Trophoblast cell (in vitro differentiated cells and primary cell): ENCODE data around the gene TTLL11.

ENCODE experiments used
- DNase-seq, 2 donors: peaks; one replicate each; pipeline ENCODE4 v3.0.0-alpha.2; 2016
- H2AFZ ChIP-seq: 2 replicates; pipeline ENCODE4 v1.6.1; 2013; ENCODE audit warnings: low read length, moderate library complexity, mild to moderate bottlenecking; ENCODE audit not compliant: insufficient read depth, poor library complexity
- H2AK5ac ChIP-seq: 2 replicates; pipeline ENCODE4 v1.6.1; 2013; ENCODE audit warnings: mild to moderate bottlenecking, low read length
- H2BK120ac ChIP-seq: 2 replicates; pipeline ENCODE4 v1.6.1; 2013; ENCODE audit warnings: low read length, mild to moderate bottlenecking, moderate library complexity; ENCODE audit not compliant: insufficient read depth, poor library complexity
- H2BK12ac ChIP-seq: 2 replicates; pipeline ENCODE4 v1.6.1; 2013; ENCODE audit warnings: mild to moderate bottlenecking, low read length, moderate library complexity
- H2BK5ac ChIP-seq: 2 replicates; pipeline ENCODE4 v1.6.1; 2013; ENCODE audit warnings: low read length, low read depth, moderate library complexity, mild to moderate bottlenecking; ENCODE audit not compliant: poor library complexity
- H3K14ac ChIP-seq: 2 replicates; pipeline ENCODE4 v1.6.1; 2013; ENCODE audit warnings: mild to moderate bottlenecking, low read length
- H3K18ac ChIP-seq: 2 replicates; pipeline ENCODE4 v1.6.1; 2013; ENCODE audit warnings: mild to moderate bottlenecking, low read length
- H3K23ac ChIP-seq: 2 replicates; pipeline ENCODE4 v1.6.1; 2013; ENCODE audit warnings: low read length
- H3K27ac ChIP-seq: 2 replicates; pipeline ENCODE4 v1.5.1; 2013; ENCODE audit warnings: low read depth, mild to moderate bottlenecking, inconsistent platforms, low read length, moderate library complexity
- H3K27me3 ChIP-seq: 2 replicates; pipeline ENCODE4 v1.6.1; 2013; ENCODE audit warnings: inconsistent platforms, mild to moderate bottlenecking, low read length, moderate library complexity; ENCODE audit not compliant: insufficient read depth
- H3K36me3 ChIP-seq, 2 experiments: 1 replicate in 1 of 2; 2 replicates in 1 of 2; pipeline ENCODE4 v1.6.1; 2013; ENCODE audit warnings: low read length in 2 of 2, mild to moderate bottlenecking in 2 of 2, moderate library complexity in 1 of 2; ENCODE audit not compliant: insufficient read depth in 2 of 2, control insufficient read depth in 1 of 2
- H3K4ac ChIP-seq: 2 replicates; pipeline ENCODE4 v1.6.1; 2013; ENCODE audit warnings: low read depth, mild to moderate bottlenecking, low read length, moderate library complexity
- H3K4me1 ChIP-seq, 2 experiments: 1 replicate in 1 of 2; 2 replicates in 1 of 2; pipeline ENCODE4 v1.6.1; 2013; ENCODE audit warnings: low read length in 2 of 2, mild to moderate bottlenecking in 2 of 2, moderate library complexity in 1 of 2; ENCODE audit not compliant: insufficient read depth in 2 of 2, control insufficient read depth in 1 of 2
- H3K4me2 ChIP-seq: 2 replicates; pipeline ENCODE4 v1.6.1; 2013; ENCODE audit warnings: inconsistent platforms, mild to moderate bottlenecking, low read length, moderate library complexity
- H3K4me3 ChIP-seq: 2 replicates; pipeline ENCODE4 v1.5.1; 2013; ENCODE audit warnings: mild to moderate bottlenecking, low read depth, low read length, inconsistent platforms
- H3K79me1 ChIP-seq: one replicate; pipeline ENCODE4 v1.6.1; 2013; ENCODE audit warnings: low read length
- H3K79me2 ChIP-seq: 2 replicates; pipeline ENCODE4 v1.6.1; 2013; ENCODE audit warnings: low read length, mild to moderate bottlenecking; ENCODE audit not compliant: control insufficient read depth, insufficient read depth, poor library complexity
- H3K9ac ChIP-seq: 2 replicates; pipeline ENCODE4 v1.6.1; 2013; ENCODE audit warnings: mild to moderate bottlenecking, low read length
- H3K9me3 ChIP-seq: 2 replicates; pipeline ENCODE4 v1.6.1; 2013; ENCODE audit warnings: low read depth, mild to moderate bottlenecking, control low read depth, inconsistent platforms, low read length; ENCODE audit not compliant: insufficient read depth
- H4K12ac ChIP-seq: 2 replicates; pipeline ENCODE4 v1.6.1; 2013; ENCODE audit warnings: low read depth, mild to moderate bottlenecking, low read length, moderate library complexity
- H4K8ac ChIP-seq: 2 replicates; pipeline ENCODE4 v1.6.1; 2013; ENCODE audit warnings: low read depth, mild to moderate bottlenecking, low read length, moderate library complexity
- H4K91ac ChIP-seq: one replicate; pipeline ENCODE4 v1.6.1; 2013; ENCODE audit warnings: low read depth, mild to moderate bottlenecking, low read length, moderate library complexity
- WGBS: extraction: QIAGEN DNeasy Blood & Tissue Kit; methylation state at CpG from one replicate; pipeline ENCODE4 v1.1.7; 2013; ENCODE audit warnings: missing lambda C conversion rate; ENCODE audit not compliant: insufficient read length, insufficient coverage; ENCODE audit errors: extremely low coverage; 5-methylcytosine and 5-hydroxymethylcytosine counted together

TTLL11 gene

GRCh38 chr9:121927081-121927480, 166.0 kb downstream of the TTLL11 start:
- H3K4me3 ChIP-seq, result no peak overlapping the region
- no peak overlapping the region for H4K12ac ChIP-seq
- no peaks in the 10 kb centered on the region for H3K79me1 ChIP-seq
- H3K9me3 ChIP-seq, result peaks cover 2% of the 10 kb centered on the region
- WGBS, result no CpG with 5 or more reads among the region's 5 CpGs
- H3K79me2 ChIP-seq, result no peaks in the 10 kb centered on the region
- no peak overlapping the region for H3K23ac ChIP-seq
- no peaks in the 10 kb centered on the region for H3K36me3 ChIP-seq
- no peak overlapping the region for H3K14ac ChIP-seq
- H4K91ac ChIP-seq, result no peak overlapping the region
- no peaks in the 10 kb centered on the region for H3K27me3 ChIP-seq
- H2AFZ ChIP-seq, result no peak overlapping the region
- H2BK120ac ChIP-seq, result no peak overlapping the region
- no peak overlapping the region for H4K8ac ChIP-seq
- H3K4ac ChIP-seq, result no peak overlapping the region
- H2BK5ac ChIP-seq, result no peak overlapping the region
- H3K9ac ChIP-seq, result no peak overlapping the region
- H3K18ac ChIP-seq, result no peak overlapping the region
- H2BK12ac ChIP-seq, result no peak overlapping the region
- H3K27ac ChIP-seq, result no peak overlapping the region
- no peak for DNase-seq
- H2AK5ac ChIP-seq, result no peak overlapping the region
- H3K4me1 ChIP-seq, result no peaks in the 10 kb centered on the region
- H3K4me2 ChIP-seq, result no peak overlapping the region

- H2BK5ac ChIP-seq, result no peak overlapping the region
- H2AFZ ChIP-seq, result no peak overlapping the region
- H2BK12ac ChIP-seq, result no peak overlapping the region
- H4K12ac ChIP-seq, result no peak overlapping the region
- H4K8ac ChIP-seq, result no peak overlapping the region
- H3K27ac ChIP-seq, result no peak overlapping the region
- no peaks in the 10 kb centered on the region for H3K4me1 ChIP-seq
- peaks cover 2% of the 10 kb centered on the region for H3K9me3 ChIP-seq
- H3K79me2 ChIP-seq, result no peaks in the 10 kb centered on the region
- H3K36me3 ChIP-seq, result no peaks in the 10 kb centered on the region
- no peak overlapping the region for H2BK120ac ChIP-seq
- WGBS, result no CpG with 5 or more reads among the region's 10 CpGs
- H3K9ac ChIP-seq, result no peak overlapping the region
- no peak overlapping the region for H3K4ac ChIP-seq
- no peak overlapping the region for H4K91ac ChIP-seq
- no peak for DNase-seq
- H3K23ac ChIP-seq, result no peak overlapping the region
- H3K79me1 ChIP-seq, result no peaks in the 10 kb centered on the region
- H3K4me2 ChIP-seq, result no peak overlapping the region
- H2AK5ac ChIP-seq, result no peak overlapping the region
- no peak overlapping the region for H3K4me3 ChIP-seq
- H3K27me3 ChIP-seq, result no peaks in the 10 kb centered on the region
- no peak overlapping the region for H3K18ac ChIP-seq
- H3K14ac ChIP-seq, result no peak overlapping the region
These were observed 166.7 kb downstream of the TTLL11 start for GRCh38 chr9:121926351-121926801.

DNA sequence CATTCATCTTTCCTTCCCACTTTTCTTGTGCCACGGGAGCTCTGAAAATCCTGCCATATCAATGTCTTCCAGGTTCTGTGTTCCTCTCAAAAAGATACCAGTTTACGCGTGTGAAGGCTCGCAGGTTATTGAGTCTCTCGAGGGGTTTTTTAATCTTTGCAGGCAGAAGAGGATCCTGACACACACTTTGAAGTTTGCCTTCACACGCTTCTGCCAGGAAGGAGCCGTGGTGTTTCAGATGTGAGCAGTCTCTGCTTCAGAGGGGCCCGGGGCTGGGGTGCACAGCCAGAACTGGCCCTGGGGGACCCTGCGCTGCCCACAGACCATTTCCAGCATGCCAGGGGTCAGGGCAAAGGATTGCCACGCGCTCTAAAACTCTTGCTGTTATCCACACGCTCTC, 167.2 kb downstream of the TTLL11 start:
- H3K9me3 ChIP-seq, result peaks cover 2% of the 10 kb centered on the region
- no peak overlapping the region for H3K4ac ChIP-seq
- H2BK12ac ChIP-seq, result no peak overlapping the region
- no peaks in the 10 kb centered on the region for H3K36me3 ChIP-seq
- H4K8ac ChIP-seq, result no peak overlapping the region
- H3K4me1 ChIP-seq, result no peaks in the 10 kb centered on the region
- H3K18ac ChIP-seq, result no peak overlapping the region
- no peaks in the 10 kb centered on the region for H3K27me3 ChIP-seq
- no peak overlapping the region for H4K12ac ChIP-seq
- no peaks in the 10 kb centered on the region for H3K79me1 ChIP-seq
- no peak overlapping the region for H2AK5ac ChIP-seq
- no peak overlapping the region for H3K14ac ChIP-seq
- no peak overlapping the region for H3K23ac ChIP-seq
- WGBS, result no CpG with 5 or more reads among the region's 12 CpGs
- H3K4me3 ChIP-seq, result no peak overlapping the region
- no peak for DNase-seq
- H2AFZ ChIP-seq, result no peak overlapping the region
- no peak overlapping the region for H4K91ac ChIP-seq
- H2BK5ac ChIP-seq, result no peak overlapping the region
- H2BK120ac ChIP-seq, result no peak overlapping the region
- no peak overlapping the region for H3K9ac ChIP-seq
- H3K27ac ChIP-seq, result no peak overlapping the region
- no peak overlapping the region for H3K4me2 ChIP-seq
- no peaks in the 10 kb centered on the region for H3K79me2 ChIP-seq

DNA sequence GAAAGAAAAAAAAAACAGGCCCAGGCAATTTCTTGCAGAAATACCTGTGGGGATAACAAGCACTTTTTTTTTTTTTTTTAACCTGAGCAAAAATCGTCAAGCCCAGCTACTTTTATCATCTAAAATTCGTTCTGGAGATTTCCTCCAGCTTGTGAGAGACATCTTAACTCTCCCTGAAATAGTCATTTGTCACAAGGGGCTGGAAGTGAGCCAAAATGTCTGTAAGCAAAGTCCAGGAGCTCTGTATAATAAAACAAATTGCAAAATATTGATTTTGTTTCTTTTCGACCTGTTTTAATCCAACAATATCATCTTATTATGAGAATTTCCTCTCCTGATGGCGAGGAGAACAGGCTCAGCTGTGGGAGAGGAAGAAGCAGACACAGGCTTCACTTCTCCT, 168.4 kb downstream of the TTLL11 start:
- no CpG with 5 or more reads among the region's 4 CpGs for WGBS

More for the DNA sequence above, 168.4 kb downstream of the TTLL11 start:
- Histone ChIP-seq H4K8ac (no peak overlapping the region), H3K18ac (no peak overlapping the region), H3K23ac (no peak overlapping the region), H2BK12ac (no peak overlapping the region), H3K14ac (no peak overlapping the region), H3K79me1 (no peaks in the 10 kb centered on the region), H2AK5ac (no peak overlapping the region), H3K4ac (no peak overlapping the region), H3K4me3 (no peak overlapping the region), H3K4me2 (no peak overlapping the region), H4K91ac (no peak overlapping the region), H2BK120ac (no peak overlapping the region), H3K36me3 (no peaks in the 10 kb centered on the region), H3K9me3 (peaks cover 2% of the 10 kb centered on the region), H3K27me3 (no peaks in the 10 kb centered on the region), H3K4me1 (no peaks in the 10 kb centered on the region), H2BK5ac (no peak overlapping the region), H3K27ac (no peak overlapping the region), H4K12ac (no peak overlapping the region), H2AFZ (no peak overlapping the region), H3K79me2 (no peaks in the 10 kb centered on the region), H3K9ac (no peak overlapping the region)
- no peak for DNase-seq
